T-helper 2 cell treated with Interferon-gamma antibody and Interleukin-4, amounts not matched to agents 100 ng/mL and 5 ng/mL, for 36 hours (primary cell): ENCODE measurements around the gene CIAO2B. TPM values are rescaled to one million over a fixed set of nuclear protein-coding genes. Genes with fewer than 3 reads are reported as not detected.
"Not testable (repeated sequence)": the region's sequence is repeated elsewhere in the genome, so short reads cannot be mapped to it uniquely, and the experiment has no call there.

ENCODE experiments used
- intact Hi-C: fragments of 100-400 bp; cut with micrococcal nuclease; formaldehyde crosslinking; loops from one replicate; pipeline ENCODE4 v1.15.1; 2023
- total RNA-seq: library from RNA; stranded (reverse); gene quantifications from 2 replicates; pipeline ENCODE4 v1.2.3, GENCODE V29; 2022

The CIAO2B gene
- total RNA-seq, 1 donor from 2014 or later: 113 TPM

DNA sequence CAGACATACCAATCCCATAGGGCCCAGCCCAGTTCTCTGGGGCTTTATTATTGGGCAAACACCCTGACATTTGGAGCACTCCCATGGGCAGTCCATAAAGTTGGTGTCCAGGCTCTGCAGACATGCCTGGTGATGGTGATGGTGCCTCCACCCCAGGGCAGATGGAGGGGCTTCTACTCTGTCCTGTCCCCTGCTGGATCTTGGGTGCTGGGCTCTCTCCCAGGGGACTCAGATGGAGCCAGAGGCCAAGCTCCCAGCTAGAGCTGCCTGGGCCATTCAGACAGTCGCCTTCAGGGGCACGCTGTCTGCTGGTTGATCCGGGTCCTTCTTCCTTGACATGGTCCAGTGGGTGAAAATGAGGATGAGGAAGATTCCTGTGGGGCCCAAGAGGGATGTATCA is 26.1 kb downstream of the CIAO2B start:
- intact Hi-C loops: no loop called here

DNA sequence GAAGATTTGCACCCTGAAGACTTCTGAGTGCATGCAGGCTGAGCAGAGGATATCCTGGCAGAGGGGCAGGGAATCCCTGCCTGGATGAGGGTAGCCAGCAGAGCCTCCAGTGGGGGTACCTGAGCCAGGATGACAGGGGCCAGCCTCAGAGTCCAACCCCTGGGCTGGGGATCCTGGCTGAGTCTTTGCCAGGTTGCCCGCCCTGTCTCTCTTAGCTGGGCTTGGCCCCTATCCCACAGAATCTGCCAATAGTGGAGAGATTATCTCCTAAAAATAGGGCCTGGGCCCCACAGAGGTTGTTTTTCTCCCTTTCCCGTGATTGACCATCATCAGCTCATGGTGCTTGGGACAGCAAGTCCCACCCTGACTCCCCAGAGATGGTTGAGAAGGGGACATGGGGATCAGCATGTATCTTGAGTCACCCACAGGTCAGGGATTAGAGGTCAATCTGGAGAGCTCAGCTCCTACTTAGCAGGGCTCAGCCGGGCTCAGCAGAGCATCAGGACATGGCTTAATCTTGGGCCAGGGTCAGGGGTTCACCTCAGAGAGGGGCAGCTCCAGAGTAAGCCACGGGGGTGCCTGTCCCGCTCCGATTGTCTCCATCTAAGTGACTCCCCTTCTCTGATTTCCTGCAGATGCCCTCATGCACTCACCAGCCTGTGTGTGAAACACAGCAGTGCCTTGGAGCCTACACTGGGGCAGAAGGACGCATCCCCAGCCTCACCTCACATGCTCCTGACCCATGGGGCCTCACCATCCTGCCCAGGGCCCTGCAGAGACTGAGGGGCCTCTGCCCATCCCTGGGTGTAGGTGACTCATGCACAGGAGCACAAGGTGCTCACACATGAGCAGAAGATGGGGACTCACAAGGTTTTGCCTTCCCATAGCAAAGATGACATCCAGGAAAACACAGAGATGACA is 27.0 kb downstream of the CIAO2B start:
- intact Hi-C loops: no loop called here

DNA sequence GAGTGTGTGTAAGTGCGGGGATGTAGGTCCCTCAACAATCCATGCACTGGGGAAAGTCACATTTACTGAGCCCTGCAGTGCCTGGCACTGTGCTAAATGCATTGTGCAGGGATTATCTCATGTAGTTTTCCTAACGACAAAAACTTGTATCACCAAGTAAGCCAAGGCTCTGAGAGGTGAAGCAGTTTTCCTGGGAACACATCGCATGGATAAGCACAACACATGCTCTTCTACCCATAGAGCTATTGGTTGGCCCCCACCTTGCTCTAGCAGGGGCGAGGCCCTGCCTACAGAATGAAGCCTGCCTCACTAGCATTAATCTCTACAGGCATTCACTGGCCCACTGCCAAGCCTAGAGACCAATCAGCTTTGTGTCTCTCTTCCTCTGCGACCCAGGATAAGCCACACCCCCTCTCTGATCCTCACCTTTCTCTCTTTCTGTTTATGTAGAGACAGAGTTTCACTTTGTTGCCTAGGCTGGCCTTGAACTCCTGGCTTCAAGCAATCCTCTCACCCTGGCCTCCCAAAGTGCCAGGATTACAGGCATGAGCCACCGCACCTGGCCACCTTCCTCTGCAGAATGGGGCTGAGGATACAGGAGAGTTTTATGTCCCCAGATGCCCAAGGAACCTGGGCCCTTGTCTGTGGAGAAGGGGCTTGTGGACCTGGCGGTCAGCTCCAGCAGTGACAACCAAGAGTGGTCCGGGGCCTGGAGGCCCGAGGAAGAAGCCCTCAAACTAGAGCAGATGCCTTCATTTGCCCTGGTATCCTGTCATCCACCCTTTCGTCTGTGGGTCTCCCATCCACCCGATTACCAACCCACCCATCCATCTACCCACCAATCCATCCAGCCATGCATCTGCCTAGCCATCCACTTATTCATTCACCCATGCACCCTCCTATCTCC is 28.3 kb downstream of the CIAO2B start:
- intact Hi-C loops: no loop called here

DNA sequence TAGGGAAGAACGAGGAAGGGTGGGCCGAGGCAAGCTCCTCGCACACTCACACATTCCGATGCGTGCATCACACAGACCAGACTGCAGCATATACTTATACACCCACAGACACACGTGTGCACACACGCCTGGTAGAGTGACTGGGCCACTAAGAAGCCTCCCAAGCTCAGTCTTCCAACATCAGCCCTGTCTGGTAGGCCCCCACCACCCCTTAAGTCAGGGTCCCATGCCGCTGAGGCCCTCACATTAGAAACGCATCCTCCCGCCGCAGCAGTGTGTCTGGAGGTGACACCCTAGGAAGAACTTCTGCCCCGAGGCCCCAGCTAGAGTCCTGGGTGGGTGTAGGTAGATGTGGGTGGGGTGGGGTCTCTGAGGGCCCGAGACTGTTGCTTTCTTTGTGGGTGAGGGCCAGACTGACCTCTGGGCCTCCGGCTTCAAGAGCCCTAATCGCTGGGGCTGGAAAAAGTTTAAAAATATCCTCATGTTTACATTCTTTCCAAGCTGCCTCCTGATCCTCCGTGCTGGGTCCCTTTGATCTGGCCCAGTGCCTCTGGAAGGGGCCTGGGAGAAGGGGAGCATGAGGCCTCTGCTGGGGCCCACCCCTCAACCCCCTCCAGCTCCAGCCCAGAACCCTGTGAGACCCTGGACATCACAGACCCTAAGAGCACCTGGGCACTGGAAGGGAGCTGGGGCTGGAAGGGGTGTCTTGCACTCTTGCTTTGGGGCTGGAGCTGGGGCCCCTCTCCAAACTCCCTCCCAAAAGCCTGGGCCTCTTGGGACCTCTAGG is 29.2 kb downstream of the CIAO2B start:
- intact Hi-C loops: no loop called here

DNA sequence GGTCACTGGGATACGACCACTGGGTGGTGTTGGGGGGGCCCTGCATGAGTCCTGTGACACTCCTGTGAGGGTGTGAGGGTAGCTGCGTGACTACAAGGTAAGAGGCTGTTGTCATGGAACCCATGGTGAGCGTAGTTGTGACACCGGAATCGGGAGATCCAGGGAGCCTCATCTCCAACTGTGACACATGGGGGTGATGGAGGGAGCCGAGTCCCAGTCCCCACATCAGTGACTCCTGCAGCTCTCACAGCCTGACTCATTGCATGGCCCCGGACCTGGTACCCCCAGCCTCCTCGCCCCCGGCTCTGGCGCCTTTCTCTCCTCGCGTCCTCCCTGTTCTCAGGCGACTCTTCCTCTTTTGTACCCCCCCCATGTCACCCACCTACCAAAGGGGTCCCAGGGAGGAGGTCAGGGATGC is 29.8 kb downstream of the CIAO2B start:
- intact Hi-C loops: no loop called here

DNA sequence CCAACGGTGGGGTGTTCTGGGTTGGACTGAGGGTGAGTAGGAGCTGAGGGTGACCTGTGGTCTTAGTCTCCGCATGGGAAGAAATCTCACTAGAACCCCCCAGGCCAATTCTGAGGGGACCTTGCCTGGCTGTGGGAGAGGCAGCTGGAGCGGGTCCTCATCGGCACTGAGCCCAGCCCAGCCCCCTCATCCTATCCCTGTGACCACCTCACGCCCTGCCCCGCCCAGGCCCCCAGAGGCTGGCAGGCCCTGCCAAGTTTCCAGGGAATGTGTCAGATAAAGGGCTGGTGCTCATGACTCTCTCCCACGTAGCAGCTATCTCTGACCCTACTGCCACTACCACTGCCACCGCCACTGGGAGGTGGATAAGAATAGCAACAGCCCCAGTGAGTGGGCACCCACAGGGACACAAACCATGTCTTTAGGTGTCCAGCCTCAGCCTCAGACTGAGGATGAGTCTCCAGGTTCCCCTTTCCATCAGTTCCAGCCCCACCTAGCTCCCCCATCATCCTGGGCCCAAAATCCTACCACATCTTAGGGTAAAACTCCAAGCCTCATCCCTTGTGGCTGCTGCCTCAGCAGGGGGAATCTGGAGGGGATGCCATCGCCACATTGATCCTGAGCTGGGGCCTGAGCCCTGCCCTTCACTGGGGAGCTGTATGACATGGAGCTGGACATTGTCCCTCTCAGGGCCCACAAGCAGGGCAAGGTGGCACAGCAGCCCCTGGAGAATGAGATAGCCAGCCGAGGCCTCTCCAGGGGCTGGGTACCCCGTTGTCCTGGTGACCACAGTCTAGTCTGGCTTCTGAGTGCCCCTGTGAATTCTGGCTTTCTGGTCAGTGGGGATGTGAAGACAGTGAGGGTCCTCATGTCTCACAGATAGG is 30.4 kb downstream of the CIAO2B start:
- intact Hi-C loops: no loop called here

DNA sequence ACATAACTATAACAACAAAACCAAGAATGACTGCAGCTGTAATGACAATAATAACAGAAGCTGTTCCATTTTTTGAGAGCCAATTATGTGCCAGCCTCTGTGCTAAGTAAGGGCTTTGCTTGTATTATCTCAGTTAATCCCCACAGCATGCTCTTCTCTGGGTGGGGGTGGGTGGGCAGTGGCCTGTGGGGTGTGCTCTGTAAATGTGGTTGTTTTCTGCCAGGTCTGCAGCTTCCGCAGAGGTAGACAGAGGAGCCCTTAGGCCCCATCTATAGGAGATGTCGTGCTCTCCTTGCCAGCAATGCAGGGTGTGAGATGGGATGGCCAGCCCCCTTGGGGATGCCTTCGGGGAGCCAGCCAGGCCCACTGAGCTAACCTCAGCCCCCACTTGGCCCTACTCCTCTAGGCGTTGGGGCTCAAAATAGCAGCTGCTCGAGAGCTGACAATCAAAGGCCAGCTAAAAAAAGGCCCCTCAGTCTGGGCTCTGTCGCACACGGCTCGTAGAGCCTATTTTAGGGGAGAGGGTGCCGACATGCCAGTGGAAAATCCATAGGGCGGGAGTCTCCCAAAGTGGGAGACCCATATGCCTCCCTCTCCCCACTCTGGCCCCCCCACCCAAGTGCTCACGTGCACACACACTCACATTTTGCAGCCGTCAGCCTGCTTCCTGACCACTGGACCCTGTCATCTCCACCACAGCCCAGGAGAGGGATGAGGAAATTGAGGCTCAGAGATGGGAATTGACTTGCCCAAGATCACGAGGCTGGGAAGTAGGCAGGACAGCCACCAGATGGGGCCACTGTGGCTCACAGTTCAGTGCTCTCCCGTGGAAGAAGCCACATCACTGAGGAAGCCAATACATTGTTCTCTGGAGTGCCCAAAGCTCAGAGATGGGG is 31.3 kb downstream of the CIAO2B start:
- intact Hi-C loops: no loop called here

DNA sequence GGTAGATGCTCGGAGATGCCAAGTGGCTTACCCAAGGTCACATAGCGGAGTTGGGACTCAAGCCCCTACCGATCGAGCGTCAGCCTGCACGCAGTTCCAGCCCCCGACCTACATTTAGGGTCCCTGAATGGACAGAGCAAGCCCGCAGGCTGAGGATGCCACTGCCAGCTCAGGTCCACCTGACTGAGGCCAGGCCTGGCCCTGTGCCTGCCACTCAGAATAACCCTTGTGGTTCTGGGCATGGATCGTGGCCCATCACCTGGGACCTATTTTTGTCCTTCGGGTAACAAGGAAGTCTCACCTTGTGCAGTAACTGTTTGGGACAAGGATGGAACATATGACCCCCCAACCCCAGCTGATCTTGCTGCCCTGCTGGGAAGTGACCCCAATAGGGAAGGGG is 32.6 kb downstream of the CIAO2B start:
- intact Hi-C loops: no loop called here

DNA sequence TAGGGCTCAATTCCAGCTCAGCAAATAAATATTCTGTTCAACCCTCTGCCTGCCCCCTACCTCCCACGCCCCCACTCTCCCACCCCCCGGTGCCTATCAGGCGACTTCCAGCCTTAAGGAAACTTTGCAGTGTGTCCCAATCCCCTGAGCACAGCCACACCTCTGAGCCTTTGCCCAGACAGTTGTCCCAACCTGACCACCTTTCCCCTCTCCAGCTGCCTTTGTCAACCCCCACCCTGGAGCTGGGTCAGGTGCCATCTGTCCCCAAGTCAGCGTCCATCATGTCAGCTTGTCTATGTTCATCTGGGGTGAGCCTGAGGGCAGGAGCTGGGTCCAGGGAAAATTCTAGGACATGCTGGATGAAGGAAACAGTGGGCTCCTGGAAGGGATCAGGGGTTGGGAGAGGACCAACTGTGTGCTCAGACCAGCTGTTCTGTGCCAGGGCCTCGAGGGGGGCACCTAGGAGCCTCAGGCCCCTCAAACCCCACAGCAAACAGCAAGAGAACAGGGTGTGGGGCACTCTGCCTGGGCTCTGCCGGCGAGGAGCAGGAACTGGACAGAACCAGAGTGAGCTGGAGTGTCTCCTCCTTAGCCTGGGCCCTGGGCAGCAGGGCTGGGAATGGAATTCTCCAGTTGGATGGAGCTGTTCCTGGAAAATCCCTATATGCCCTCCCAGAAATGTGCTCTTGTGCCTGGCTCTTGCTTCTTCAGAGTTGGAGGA is 33.3 kb downstream of the CIAO2B start:
- intact Hi-C loops: no loop called here

DNA sequence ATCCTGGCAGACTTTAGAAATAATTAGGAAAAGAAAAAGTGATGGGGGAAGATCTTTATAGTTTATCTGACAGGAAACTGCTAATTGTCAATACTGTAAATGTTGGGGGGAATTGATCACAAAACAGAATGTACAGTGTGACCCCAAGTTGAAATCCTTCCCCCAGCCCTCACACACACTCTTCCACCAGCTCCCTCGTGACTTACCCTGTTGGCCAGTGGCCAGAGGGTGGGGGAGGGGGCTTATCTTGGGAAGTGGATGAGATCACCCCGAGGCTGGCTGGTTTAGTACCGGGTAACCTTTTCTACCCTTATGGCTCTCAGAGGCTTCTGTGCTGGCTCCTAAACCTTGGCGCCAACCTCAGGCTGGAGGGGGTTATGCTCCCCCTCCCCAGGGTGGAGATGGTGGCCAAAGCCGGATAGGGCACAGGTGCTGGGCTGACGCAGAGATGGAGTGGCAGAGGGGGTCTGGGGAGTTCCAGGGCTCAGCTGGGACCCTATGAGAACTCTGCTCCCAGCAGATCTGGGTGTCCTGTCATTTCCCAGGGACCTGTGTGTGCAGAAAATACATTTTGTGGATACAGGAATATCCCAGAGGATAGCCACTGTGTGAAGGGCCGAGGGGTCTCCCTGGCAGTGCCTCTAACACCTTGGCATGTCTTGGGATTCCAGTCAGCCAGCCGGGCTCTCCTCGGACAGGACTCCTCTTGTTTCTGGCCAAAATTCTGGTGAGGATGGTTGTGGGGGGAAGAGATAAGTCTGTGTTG is 34.1 kb downstream of the CIAO2B start:
- intact Hi-C loops: no loop called here

DNA sequence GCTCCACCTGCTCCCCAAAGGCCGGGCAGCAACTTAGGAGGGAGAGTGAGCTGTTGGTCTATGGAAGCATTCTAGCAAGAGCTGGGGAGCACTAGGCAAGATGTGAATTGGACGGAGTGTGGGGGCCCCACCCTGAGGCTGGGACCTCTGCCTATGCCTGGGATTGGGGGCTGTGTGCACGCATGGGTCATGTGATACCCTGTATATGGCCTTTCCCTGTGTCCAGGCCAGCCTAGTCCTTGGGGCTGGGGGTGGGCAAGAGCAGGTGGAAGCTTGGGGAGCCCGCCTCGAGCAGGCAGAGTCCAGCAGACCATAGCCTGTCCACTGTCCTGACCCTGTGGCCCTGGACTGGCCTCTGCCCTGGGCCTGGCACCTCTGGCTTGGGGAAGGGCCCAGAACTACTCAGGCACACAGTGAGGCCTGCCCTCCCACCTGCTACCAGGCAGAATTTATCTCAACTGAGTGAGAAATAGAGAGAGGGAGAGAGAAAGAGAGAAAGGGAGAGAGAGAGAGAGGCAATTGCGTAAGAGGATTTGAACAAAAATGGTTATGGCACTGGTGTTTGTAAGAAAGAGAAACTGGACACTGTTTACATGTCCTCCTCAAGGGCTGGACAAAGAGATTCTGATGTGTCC is 34.8 kb downstream of the CIAO2B start:
- intact Hi-C loops: no loop called here

DNA sequence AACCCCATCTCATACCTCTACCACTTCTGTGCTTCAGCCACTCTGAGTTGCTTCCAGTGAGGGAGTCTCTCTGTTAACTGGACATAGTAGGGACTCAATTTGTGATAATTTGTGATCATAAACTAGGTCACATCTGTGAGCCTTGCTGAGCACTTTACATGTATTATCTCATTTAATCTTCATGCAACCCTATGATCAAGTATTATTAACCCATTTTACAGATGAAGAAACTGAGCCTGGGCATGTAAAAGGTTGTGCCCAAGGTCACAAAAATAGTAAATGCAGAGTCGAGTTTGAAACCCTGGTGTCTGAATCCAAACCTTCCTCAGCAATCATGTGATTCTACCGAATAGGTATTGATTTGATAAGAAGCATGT is 35.3 kb downstream of the CIAO2B start:
- intact Hi-C loops: no loop called here

DNA sequence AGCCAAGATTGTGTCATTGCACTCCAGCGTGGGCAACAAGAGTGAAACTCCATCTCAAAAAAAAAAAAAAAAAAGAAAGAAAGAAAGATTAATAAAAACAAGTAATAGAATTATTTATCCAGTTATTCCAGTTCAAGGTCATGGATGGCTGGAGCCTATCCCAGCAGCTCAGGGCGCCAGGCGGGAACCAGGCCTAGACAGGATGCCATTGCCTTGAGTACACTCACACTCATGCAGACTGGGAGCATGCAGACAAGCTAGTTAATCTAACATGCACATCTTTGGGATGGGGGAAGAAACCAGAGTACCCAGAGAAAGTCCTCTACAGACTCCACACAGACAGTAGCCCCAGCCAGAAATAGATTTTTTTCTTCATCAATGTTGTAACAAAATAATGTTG is 36.0 kb downstream of the CIAO2B start:
- intact Hi-C loops: no loop called here

DNA sequence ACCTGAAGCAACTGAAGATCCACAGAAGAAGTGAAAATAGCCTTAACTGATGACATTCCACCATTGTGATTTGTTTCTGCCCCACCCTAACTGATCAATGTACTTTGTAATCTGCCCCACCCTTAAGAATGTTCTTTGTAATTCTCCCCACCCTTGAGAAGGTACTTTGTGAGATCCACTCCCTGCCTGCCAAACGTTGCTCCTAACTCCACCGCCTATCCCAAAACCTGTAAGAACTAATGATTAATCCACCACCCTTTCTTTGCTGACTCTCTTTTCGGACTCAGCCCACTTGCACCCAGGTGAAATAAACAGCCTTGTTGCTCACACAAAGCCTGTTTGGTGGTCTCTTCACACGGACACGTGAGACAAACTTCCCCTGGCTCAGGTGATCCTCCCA is 37.5 kb downstream of the CIAO2B start:
- intact Hi-C loops: not testable (repeated sequence)

DNA sequence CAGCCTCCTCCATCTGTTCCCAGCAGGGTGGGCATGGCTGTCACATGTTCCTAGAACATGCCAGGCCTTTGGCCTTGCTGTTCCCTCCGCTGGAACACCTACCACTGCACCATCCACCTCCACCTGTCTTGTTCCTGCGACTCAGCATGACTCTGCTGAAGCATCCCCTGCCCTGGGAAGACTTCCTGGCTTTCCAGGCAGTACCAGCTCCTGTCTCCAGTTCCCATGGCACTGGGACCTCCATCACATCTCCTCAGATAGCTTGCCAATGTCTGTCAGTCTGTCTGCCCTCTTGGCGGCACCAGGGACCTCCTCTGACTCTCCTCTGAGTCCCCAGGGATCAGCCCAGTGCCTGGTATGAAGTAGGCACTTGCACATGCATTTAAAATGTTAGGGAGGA is 38.2 kb downstream of the CIAO2B start:
- intact Hi-C loops: loop anchor here (1.0 to 2.0 kb wide), 2 partner anchors 39 to 50 kb away; partner anchors contain the start of genes CES2 and CIAO2B

DNA sequence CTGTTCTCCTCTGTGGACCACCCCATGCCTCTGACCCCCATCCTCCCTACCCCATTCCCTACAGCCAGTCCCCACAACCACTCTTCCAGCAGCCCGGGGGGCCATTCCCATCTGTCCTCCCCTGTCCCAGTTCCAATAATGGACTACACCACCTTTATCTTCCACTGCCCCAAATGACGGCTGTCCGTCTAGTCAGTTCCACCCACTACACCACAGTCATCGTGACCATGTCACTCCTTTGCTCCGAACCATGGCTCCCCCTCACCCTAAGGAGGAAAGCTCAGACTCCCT is 38.6 kb downstream of the CIAO2B start:
- intact Hi-C loops: loop anchor here (1.0 to 2.0 kb wide), 2 partner anchors 39 to 51 kb away; partner anchors contain the start of genes CES2 and CIAO2B

DNA sequence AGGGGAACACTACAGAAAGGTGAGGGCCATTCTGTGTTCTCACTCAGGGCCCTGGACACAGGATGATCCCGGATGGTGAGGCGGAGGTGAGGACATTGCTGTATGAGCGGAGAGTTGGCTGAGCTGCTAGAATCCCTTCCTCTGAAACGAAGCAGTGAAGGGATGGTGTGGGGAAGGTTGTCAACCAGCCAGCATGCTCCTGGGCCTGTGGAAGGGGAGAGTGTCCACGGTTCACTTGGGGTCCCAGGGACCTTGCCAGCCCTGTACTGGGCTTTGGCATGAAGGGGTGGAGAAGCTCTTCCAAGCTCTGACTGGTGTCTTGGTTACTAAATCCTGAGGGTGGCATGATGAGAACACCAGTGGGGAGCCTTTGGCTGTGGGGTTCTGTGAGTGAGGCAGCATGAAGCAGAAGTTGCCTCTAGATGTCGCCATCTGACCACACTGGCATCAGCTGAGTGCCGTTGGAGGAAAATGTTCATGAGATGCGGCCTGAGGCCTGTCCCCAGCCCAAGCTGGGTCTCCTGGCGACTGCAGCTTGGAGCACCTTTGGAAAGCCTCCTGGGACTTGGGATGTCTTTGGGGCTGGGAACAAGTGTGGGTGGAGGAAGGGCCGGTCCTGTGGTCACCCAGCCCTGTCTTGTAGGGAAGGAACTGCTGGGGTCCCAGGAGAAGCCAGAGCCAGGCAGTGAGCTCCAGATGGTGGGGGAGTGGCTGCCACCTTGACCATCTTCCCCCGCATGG is 39.1 kb downstream of the CIAO2B start:
- intact Hi-C loops: loop anchor here (1.0 to 2.0 kb wide), 2 partner anchors 40 to 51 kb away; partner anchors contain the start of genes CES2 and CIAO2B
